Liver (tissue), 9 donors: ENCODE results near the gene ATP1A3. TPM values are rescaled to one million over a fixed set of nuclear protein-coding genes. Genes with fewer than 3 reads are reported as not detected.
A peak's percentile ranks its signal among the peaks of the same experiment; 100 is the strongest.

Experiments
- DNase-seq: peaks from one replicate; pipeline ENCODE4 v3.0.0-alpha.2; 2017; ENCODE audit warnings: low spot score
- H3K27ac ChIP-seq, 2 donors: one replicate each; pipeline ENCODE4 v1.7.0; 2013; ENCODE audit warnings: inconsistent platforms in 2 of 2, low read length in 2 of 2, control low read depth in 1 of 2, low read depth in 1 of 2, mild to moderate bottlenecking in 1 of 2
- H3K27me3 ChIP-seq, 4 donors: one replicate each; pipeline versions ENCODE4 v1.6.1 to v1.7.0; 2013; ENCODE audit warnings: low read length in 3 of 4, inconsistent platforms in 1 of 4, mild to moderate bottlenecking in 1 of 4, moderate library complexity in 1 of 4; ENCODE audit not compliant: control insufficient read depth in 4 of 4, insufficient read depth in 4 of 4
- H3K36me3 ChIP-seq, 4 donors: one replicate each; pipeline versions ENCODE4 v1.6.1 to v1.7.0; 2013; ENCODE audit warnings: low read length in 3 of 4, mild to moderate bottlenecking in 3 of 4, low read depth in 1 of 4, moderate library complexity in 1 of 4; ENCODE audit not compliant: control insufficient read depth in 4 of 4, insufficient read depth in 3 of 4
- H3K4me1 ChIP-seq, 4 donors: one replicate each; pipeline versions ENCODE4 v1.6.1 to v1.7.0; 2013; ENCODE audit warnings: low read length in 3 of 4, mild to moderate bottlenecking in 3 of 4, moderate library complexity in 1 of 4; ENCODE audit not compliant: control insufficient read depth in 4 of 4, insufficient read depth in 4 of 4
- H3K4me3 ChIP-seq, 3 donors: one replicate each; pipeline versions ENCODE4 v1.6.1 to v1.7.0; 2013; ENCODE audit warnings: low read length in 3 of 3, control low read depth in 1 of 3, low read depth in 1 of 3, mild to moderate bottlenecking in 1 of 3
- H3K9ac ChIP-seq, 2 donors: one replicate each; pipeline ENCODE4 v1.7.0; 2013; ENCODE audit warnings: low read length in 2 of 2, mild to moderate bottlenecking in 2 of 2, moderate library complexity in 2 of 2, control low read depth in 1 of 2, low read depth in 1 of 2
- H3K9me3 ChIP-seq, 4 donors: one replicate each; pipeline versions ENCODE4 v1.6.1 to v1.7.0; 2013; ENCODE audit warnings: low read length in 3 of 4; ENCODE audit not compliant: control insufficient read depth in 4 of 4
- EGR1 ChIP-seq, 2 donors: IDR thresholded peaks; 2 replicates each; pipeline ENCODE4 v1.6.1; 2016 to 2018; ENCODE audit warnings: antibody characterized with exemption in 2 of 2, low read depth in 2 of 2
- FOXA1 ChIP-seq: IDR thresholded peaks from 2 replicates; pipeline ENCODE4 v1.6.1; 2016; ENCODE audit warnings: antibody characterized with exemption
- FOXA2 ChIP-seq: IDR thresholded peaks from 2 replicates; pipeline ENCODE4 v1.6.1; 2016; ENCODE audit warnings: antibody characterized with exemption
- JUND ChIP-seq, 2 donors: IDR thresholded peaks; 2 replicates each; pipeline ENCODE4 v1.6.1; 2016; ENCODE audit warnings: antibody characterized with exemption in 2 of 2
- RAD21 ChIP-seq, 2 donors: IDR thresholded peaks; 2 replicates each; pipeline ENCODE4 v1.6.1; 2016; ENCODE audit warnings: antibody characterized with exemption in 2 of 2, mild to moderate bottlenecking in 2 of 2
- YY1 ChIP-seq: IDR thresholded peaks from 2 replicates; pipeline ENCODE4 v1.6.1; 2016; ENCODE audit warnings: antibody characterized with exemption, mild to moderate bottlenecking
- WGBS: extraction: QIAGEN DNeasy Blood & Tissue Kit; methylation state at CpG from one replicate; pipeline ENCODE4 v1.1.7; 2013; 5-methylcytosine and 5-hydroxymethylcytosine counted together
- polyA plus RNA-seq, 2 donors: library from polyadenylated mRNA; stranded (reverse) in 1 of 2; unstranded in 1 of 2; fragments of 200-250 nt in 1 of 2; fragments of >200 nt in 1 of 2; fragmentation: Nextera tagmentation in 1 of 2; extraction: Ambion mirVana in 1 of 2; gene quantifications; one replicate each; pipeline versions ENCODE4 v1.2.1 to v1.2.3, GENCODE V29; 2013 to 2015
- total RNA-seq, 2 donors: library from RNA; depleted of rRNA; stranded (reverse); fragments of >200 nt; gene quantifications; one replicate each; pipeline ENCODE4 v1.2.3, GENCODE V29; 2014
- TF ChIP-seq, protein P1 (sequence below): IDR thresholded peaks from 2 replicates; pipeline ENCODE4 v1.6.1; 2016; ENCODE audit warnings: antibody characterized with exemption, mild to moderate bottlenecking
- TF ChIP-seq, protein P2 (sequence below): IDR thresholded peaks from 2 replicates; pipeline ENCODE4 v1.6.1; 2016; ENCODE audit warnings: antibody characterized with exemption
- TF ChIP-seq, protein P3 (sequence below): fragments of 150-350 bp; IDR thresholded peaks from 2 replicates; pipeline ENCODE4 v1.5.1; 2017; ENCODE audit warnings: improper control_type of control experiment, low read depth, low read length; ENCODE audit not compliant: missing input control
- TF ChIP-seq, protein P4 (sequence below): IDR thresholded peaks from 2 replicates; pipeline ENCODE4 v1.6.1; 2016; ENCODE audit warnings: antibody characterized with exemption
- donor health status: healthy.
- donor health status: healthy.
- donor health status: healthy.
- donor health status: healthy.
- donor health status: healthy.

The ATP1A3 gene
- total and polyA plus RNA-seq, 4 donors = 0.05 to 0.09 (median 0.08) TPM; not detected in 1

DNA sequence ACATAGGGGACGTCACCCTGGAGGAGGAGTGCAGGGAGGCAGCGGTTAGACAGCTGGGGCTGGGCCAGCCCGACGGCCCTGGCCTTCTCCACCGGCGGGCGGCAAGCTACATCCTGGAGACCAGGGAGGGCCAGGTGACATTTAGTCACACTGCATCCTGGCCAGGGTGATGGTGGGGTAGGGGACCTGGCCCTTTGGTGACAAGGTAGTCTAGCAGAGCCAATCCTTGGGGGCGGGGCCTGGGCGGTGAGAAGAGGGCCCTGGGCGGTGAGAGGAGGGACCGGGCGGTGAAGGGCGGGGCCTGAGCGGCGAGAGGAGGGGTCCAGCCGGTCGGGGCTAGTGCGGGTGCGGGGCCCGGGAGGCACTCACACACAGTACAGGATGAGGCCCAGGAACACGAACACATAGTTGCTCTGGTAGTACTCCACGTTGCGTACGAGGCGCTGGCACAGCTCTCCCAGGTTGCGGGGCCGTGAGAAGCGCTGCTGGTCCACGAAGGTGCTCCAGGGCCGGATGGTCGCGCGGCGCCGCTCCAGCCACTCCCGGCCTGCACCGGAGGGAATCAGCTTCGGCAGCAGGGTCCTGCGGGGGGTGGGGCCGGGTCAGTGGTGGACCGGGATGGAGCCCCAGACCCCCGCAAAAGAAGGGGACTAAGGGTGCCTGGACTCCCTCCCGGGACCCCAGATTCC is 35.5 kb downstream of the ATP1A3 start:
- WGBS = under 1% methylated on average over 43 of the region's 43 CpGs
- peak; percentile 2 for TF ChIP-seq YY1
- no peak for TF ChIP-seq JUND (IDR thresholded peaks at IDR 0.05)
- TF ChIP-seq, protein P1, sequence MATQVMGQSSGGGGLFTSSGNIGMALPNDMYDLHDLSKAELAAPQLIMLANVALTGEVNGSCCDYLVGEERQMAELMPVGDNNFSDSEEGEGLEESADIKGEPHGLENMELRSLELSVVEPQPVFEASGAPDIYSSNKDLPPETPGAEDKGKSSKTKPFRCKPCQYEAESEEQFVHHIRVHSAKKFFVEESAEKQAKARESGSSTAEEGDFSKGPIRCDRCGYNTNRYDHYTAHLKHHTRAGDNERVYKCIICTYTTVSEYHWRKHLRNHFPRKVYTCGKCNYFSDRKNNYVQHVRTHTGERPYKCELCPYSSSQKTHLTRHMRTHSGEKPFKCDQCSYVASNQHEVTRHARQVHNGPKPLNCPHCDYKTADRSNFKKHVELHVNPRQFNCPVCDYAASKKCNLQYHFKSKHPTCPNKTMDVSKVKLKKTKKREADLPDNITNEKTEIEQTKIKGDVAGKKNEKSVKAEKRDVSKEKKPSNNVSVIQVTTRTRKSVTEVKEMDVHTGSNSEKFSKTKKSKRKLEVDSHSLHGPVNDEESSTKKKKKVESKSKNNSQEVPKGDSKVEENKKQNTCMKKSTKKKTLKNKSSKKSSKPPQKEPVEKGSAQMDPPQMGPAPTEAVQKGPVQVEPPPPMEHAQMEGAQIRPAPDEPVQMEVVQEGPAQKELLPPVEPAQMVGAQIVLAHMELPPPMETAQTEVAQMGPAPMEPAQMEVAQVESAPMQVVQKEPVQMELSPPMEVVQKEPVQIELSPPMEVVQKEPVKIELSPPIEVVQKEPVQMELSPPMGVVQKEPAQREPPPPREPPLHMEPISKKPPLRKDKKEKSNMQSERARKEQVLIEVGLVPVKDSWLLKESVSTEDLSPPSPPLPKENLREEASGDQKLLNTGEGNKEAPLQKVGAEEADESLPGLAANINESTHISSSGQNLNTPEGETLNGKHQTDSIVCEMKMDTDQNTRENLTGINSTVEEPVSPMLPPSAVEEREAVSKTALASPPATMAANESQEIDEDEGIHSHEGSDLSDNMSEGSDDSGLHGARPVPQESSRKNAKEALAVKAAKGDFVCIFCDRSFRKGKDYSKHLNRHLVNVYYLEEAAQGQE = peak; percentile 36
- peak overlapping the region; percentile 10 to 30 for H3K9ac ChIP-seq
- no peaks in the 10 kb centered on the region for H3K27me3 ChIP-seq
- peak overlapping the region; percentile 62 to 86 (median 86) for H3K4me3 ChIP-seq
- H3K9me3 ChIP-seq = no peaks in the 10 kb centered on the region
- peaks cover 0 to 14% (median 8%) of the 10 kb centered on the region in 4 donors for H3K4me1 ChIP-seq
- H3K36me3 ChIP-seq = peaks cover 0 to 6% (median 2%) of the 10 kb centered on the region in 4 donors
- peak; percentile 83 for DNase-seq
- peak overlapping the region; percentile 80 for H3K27ac ChIP-seq

DNA sequence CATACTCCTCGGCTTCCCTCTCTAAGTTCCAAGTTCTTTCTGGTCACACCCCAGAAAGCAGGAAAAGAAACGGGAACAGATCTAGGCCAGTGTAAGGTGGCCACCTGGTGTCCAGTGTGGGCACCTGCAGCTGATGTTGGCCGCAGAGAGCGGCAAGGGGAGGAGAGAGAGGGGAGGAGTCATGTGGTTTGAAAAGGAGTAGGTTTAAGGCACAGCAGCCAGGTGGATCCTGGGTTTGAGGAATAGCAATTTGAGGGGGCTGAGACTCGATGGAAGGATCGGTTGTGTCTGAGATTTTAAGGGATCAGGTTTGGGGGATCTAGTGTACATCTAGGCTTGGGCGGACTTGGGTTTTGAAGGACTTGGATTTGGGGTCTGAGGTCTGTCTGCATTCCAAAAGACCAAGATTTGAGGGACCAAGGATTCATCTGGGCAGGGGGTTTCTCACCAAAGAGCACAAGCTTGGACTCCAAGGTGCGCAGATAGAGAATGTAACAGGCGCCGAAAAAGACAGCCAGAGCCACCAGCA is 36.1 kb downstream of the ATP1A3 start:
- no peaks in the 10 kb centered on the region for H3K27me3 ChIP-seq
- peaks cover 0 to 14% (median 8%) of the 10 kb centered on the region in 4 donors for H3K4me1 ChIP-seq
- DNase-seq = peak; percentile 60
- H3K27ac ChIP-seq = peak overlapping the region; percentile 80
- no peak overlapping the region for H3K9ac ChIP-seq
- H3K9me3 ChIP-seq = no peaks in the 10 kb centered on the region
- TF ChIP-seq, protein P2, sequence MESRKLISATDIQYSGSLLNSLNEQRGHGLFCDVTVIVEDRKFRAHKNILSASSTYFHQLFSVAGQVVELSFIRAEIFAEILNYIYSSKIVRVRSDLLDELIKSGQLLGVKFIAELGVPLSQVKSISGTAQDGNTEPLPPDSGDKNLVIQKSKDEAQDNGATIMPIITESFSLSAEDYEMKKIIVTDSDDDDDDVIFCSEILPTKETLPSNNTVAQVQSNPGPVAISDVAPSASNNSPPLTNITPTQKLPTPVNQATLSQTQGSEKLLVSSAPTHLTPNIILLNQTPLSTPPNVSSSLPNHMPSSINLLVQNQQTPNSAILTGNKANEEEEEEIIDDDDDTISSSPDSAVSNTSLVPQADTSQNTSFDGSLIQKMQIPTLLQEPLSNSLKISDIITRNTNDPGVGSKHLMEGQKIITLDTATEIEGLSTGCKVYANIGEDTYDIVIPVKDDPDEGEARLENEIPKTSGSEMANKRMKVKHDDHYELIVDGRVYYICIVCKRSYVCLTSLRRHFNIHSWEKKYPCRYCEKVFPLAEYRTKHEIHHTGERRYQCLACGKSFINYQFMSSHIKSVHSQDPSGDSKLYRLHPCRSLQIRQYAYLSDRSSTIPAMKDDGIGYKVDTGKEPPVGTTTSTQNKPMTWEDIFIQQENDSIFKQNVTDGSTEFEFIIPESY = no peak
- TF ChIP-seq, protein P3, sequence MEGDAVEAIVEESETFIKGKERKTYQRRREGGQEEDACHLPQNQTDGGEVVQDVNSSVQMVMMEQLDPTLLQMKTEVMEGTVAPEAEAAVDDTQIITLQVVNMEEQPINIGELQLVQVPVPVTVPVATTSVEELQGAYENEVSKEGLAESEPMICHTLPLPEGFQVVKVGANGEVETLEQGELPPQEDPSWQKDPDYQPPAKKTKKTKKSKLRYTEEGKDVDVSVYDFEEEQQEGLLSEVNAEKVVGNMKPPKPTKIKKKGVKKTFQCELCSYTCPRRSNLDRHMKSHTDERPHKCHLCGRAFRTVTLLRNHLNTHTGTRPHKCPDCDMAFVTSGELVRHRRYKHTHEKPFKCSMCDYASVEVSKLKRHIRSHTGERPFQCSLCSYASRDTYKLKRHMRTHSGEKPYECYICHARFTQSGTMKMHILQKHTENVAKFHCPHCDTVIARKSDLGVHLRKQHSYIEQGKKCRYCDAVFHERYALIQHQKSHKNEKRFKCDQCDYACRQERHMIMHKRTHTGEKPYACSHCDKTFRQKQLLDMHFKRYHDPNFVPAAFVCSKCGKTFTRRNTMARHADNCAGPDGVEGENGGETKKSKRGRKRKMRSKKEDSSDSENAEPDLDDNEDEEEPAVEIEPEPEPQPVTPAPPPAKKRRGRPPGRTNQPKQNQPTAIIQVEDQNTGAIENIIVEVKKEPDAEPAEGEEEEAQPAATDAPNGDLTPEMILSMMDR = peak; percentile 79
- no peak for TF ChIP-seq JUND (IDR thresholded peaks at IDR 0.05)
- TF ChIP-seq, protein P4, sequence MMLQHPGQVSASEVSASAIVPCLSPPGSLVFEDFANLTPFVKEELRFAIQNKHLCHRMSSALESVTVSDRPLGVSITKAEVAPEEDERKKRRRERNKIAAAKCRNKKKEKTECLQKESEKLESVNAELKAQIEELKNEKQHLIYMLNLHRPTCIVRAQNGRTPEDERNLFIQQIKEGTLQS = no peak
- peak; percentile 7 for TF ChIP-seq YY1
- no peak for TF ChIP-seq FOXA1
- peak; percentile 85 to 91 for TF ChIP-seq RAD21 (IDR thresholded peaks at IDR 0.05)
- TF ChIP-seq EGR1 (IDR thresholded peaks at IDR 0.05; ENCODE audit: low read depth in 2 of 2) = no peak
- TF ChIP-seq FOXA2 = no peak
- 15% methylated on average over 10 of the region's 10 CpGs for WGBS
- H3K4me3 ChIP-seq = peak overlapping the region in 2 of 3 donors; percentile 86
- peaks cover 0 to 6% (median 2%) of the 10 kb centered on the region in 4 donors for H3K36me3 ChIP-seq
